ENCODE measurements around the gene CTNNA1.

DNA sequence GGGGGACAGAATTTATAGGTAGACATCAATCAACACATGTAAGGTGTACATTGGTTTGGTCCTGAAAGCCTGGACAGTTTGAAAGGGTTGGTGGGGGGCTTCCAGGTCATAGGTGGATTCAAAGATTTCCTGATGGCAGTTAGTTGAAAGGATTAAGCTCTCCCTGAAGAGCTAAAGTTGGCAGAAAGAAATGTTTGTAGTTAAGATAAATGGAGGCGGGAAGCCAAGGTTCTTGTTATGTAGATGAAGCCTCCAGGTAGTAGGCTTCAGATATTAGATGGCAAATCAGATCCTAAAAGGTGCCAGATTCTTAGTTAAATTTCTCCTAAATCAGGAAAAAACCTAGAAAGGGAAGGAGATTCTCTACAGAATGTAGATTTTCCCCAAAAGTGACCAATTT, 130.9 kb downstream of the CTNNA1 start:
- TF ChIP-seq EZH2 (IDR thresholded peaks at IDR 0.05; ENCODE audit: low read length): no peak
- TF ChIP-seq, protein P1, sequence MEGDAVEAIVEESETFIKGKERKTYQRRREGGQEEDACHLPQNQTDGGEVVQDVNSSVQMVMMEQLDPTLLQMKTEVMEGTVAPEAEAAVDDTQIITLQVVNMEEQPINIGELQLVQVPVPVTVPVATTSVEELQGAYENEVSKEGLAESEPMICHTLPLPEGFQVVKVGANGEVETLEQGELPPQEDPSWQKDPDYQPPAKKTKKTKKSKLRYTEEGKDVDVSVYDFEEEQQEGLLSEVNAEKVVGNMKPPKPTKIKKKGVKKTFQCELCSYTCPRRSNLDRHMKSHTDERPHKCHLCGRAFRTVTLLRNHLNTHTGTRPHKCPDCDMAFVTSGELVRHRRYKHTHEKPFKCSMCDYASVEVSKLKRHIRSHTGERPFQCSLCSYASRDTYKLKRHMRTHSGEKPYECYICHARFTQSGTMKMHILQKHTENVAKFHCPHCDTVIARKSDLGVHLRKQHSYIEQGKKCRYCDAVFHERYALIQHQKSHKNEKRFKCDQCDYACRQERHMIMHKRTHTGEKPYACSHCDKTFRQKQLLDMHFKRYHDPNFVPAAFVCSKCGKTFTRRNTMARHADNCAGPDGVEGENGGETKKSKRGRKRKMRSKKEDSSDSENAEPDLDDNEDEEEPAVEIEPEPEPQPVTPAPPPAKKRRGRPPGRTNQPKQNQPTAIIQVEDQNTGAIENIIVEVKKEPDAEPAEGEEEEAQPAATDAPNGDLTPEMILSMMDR (optimal IDR thresholded peaks at IDR 0.05 in 1 of 3, IDR thresholded peaks at IDR 0.05 in 1 of 3, conservative IDR thresholded peaks at IDR 0.05 in 1 of 3; ENCODE audit: extremely low read depth in 1 of 3, insufficient read depth in 2 of 3, low read length in 3 of 3): no peak

All from keratinocyte (primary cell).